Esophagus muscularis mucosa (tissue), 3 donors: ENCODE measurements around the gene CDK19.

Experiments used
- POLR2A ChIP-seq: fragments of 450-650 bp; IDR thresholded peaks from one replicate; pipeline ENCODE4 v1.6.1; 2017; ENCODE audit warnings: antibody characterized with exemption, moderate library complexity, mild to moderate bottlenecking, low read depth
- POLR2AphosphoS5 ChIP-seq, 2 donors: sonication (generic); formaldehyde crosslinking; IDR thresholded peaks; one replicate each; pipeline ENCODE4 v1.6.1; 2017; ENCODE audit warnings: antibody characterized with exemption in 2 of 2
- TF ChIP-seq, protein P1 (sequence below), 3 experiments: fragments of 200-600 bp in 2 of 3; fragments of 450-650 bp in 1 of 3; sonication (generic) in 2 of 3; IDR thresholded peaks; one replicate each; pipeline ENCODE4 v1.5.1; 2017 to 2019; ENCODE audit warnings: antibody characterized with exemption in 3 of 3, mild to moderate bottlenecking in 2 of 3, moderate library complexity in 1 of 3

GRCh38 chr6:110699780-110700179 is 115.5 kb downstream of the CDK19 start:
- TF ChIP-seq POLR2A (no peak), POLR2AphosphoS5 (IDR thresholded peaks at IDR 0.05) (no peak)
- TF ChIP-seq, protein P1, sequence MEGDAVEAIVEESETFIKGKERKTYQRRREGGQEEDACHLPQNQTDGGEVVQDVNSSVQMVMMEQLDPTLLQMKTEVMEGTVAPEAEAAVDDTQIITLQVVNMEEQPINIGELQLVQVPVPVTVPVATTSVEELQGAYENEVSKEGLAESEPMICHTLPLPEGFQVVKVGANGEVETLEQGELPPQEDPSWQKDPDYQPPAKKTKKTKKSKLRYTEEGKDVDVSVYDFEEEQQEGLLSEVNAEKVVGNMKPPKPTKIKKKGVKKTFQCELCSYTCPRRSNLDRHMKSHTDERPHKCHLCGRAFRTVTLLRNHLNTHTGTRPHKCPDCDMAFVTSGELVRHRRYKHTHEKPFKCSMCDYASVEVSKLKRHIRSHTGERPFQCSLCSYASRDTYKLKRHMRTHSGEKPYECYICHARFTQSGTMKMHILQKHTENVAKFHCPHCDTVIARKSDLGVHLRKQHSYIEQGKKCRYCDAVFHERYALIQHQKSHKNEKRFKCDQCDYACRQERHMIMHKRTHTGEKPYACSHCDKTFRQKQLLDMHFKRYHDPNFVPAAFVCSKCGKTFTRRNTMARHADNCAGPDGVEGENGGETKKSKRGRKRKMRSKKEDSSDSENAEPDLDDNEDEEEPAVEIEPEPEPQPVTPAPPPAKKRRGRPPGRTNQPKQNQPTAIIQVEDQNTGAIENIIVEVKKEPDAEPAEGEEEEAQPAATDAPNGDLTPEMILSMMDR (IDR thresholded peaks at IDR 0.05): no peak
